DND-41 (cell line): ENCODE results near the gene RFLNA.

Experiments
- EZH2 ChIP-seq: IDR thresholded peaks from 3 replicates; pipeline ENCODE4 v1.6.1; 2012; ENCODE audit warnings: borderline replicate concordance, low read depth, mild to moderate bottlenecking, moderate library complexity, low read length, inconsistent platforms; ENCODE audit not compliant: severe bottlenecking
- TF ChIP-seq, protein P1 (sequence below): IDR thresholded peaks from 2 replicates; pipeline ENCODE4 v1.5.1; 2012; ENCODE audit warnings: borderline replicate concordance, low read length, moderate library complexity, mild to moderate bottlenecking; ENCODE audit not compliant: poor library complexity, severe bottlenecking; ENCODE audit errors: extremely low read depth

DNA sequence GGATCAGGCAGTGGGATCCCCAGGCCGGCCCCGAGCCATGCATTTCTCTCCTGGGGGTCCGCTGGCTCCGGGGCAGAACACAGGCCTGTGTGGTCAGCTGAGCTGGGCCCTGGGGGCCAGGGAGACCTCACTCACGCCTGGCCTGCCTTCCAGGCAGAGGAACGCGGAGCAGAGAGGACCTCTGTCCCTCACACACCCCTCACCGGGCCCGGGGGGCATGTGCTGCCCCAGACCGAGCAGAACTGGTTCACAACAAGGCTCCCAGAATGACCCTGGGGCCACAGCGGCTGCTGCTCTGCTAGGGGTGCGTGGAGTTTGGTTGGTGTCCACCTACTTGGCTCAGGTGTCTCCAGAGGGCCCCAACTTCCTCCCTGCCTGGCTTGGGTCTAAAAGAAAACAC lies 33.0 kb upstream of the RFLNA start:
- TF ChIP-seq, protein P1, sequence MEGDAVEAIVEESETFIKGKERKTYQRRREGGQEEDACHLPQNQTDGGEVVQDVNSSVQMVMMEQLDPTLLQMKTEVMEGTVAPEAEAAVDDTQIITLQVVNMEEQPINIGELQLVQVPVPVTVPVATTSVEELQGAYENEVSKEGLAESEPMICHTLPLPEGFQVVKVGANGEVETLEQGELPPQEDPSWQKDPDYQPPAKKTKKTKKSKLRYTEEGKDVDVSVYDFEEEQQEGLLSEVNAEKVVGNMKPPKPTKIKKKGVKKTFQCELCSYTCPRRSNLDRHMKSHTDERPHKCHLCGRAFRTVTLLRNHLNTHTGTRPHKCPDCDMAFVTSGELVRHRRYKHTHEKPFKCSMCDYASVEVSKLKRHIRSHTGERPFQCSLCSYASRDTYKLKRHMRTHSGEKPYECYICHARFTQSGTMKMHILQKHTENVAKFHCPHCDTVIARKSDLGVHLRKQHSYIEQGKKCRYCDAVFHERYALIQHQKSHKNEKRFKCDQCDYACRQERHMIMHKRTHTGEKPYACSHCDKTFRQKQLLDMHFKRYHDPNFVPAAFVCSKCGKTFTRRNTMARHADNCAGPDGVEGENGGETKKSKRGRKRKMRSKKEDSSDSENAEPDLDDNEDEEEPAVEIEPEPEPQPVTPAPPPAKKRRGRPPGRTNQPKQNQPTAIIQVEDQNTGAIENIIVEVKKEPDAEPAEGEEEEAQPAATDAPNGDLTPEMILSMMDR: no peak
- no peak for TF ChIP-seq EZH2
